ENCODE data around the gene POLD4.

DNA sequence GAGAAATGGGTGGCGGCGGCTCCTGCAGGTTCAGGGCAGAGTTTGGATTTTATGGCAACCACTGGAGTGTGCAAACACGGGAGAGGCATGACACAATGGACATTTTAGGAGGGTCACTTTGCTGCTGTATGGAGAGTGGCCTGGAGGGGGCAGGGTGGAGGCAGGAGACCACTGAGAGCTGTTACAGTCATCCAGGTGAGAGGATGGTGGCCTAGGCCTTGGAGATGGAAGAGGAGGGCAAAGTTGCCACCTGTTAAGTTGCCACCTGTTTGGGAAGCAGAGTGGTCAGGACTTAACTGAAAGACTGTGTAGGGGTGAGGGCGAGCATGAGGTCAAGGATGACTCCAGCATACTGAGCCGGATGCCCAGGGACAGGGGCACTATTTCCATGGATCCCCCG, 36.1 kb upstream of the POLD4 start:
- TF ChIP-seq, protein P1, sequence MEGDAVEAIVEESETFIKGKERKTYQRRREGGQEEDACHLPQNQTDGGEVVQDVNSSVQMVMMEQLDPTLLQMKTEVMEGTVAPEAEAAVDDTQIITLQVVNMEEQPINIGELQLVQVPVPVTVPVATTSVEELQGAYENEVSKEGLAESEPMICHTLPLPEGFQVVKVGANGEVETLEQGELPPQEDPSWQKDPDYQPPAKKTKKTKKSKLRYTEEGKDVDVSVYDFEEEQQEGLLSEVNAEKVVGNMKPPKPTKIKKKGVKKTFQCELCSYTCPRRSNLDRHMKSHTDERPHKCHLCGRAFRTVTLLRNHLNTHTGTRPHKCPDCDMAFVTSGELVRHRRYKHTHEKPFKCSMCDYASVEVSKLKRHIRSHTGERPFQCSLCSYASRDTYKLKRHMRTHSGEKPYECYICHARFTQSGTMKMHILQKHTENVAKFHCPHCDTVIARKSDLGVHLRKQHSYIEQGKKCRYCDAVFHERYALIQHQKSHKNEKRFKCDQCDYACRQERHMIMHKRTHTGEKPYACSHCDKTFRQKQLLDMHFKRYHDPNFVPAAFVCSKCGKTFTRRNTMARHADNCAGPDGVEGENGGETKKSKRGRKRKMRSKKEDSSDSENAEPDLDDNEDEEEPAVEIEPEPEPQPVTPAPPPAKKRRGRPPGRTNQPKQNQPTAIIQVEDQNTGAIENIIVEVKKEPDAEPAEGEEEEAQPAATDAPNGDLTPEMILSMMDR (IDR thresholded peaks at IDR 0.05; ENCODE audit: low read depth, low read length, missing input control) = peak; percentile 42
- TF ChIP-seq FOXA1 (IDR thresholded peaks at IDR 0.05) (no peak), EGR1 (IDR thresholded peaks at IDR 0.05; ENCODE audit: low read depth in 2 of 2) (no peak), YY1 (IDR thresholded peaks at IDR 0.05) (no peak), HNF4G (IDR thresholded peaks at IDR 0.05) (no peak), RXRA (IDR thresholded peaks at IDR 0.05) (no peak), FOXA2 (IDR thresholded peaks at IDR 0.05) (no peak), RAD21 (IDR thresholded peaks at IDR 0.05) (peak; percentile 63 to 71)
- TF ChIP-seq, protein P2, sequence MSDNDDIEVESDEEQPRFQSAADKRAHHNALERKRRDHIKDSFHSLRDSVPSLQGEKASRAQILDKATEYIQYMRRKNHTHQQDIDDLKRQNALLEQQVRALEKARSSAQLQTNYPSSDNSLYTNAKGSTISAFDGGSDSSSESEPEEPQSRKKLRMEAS (IDR thresholded peaks at IDR 0.05) = no peak
- TF ChIP-seq, protein P3, sequence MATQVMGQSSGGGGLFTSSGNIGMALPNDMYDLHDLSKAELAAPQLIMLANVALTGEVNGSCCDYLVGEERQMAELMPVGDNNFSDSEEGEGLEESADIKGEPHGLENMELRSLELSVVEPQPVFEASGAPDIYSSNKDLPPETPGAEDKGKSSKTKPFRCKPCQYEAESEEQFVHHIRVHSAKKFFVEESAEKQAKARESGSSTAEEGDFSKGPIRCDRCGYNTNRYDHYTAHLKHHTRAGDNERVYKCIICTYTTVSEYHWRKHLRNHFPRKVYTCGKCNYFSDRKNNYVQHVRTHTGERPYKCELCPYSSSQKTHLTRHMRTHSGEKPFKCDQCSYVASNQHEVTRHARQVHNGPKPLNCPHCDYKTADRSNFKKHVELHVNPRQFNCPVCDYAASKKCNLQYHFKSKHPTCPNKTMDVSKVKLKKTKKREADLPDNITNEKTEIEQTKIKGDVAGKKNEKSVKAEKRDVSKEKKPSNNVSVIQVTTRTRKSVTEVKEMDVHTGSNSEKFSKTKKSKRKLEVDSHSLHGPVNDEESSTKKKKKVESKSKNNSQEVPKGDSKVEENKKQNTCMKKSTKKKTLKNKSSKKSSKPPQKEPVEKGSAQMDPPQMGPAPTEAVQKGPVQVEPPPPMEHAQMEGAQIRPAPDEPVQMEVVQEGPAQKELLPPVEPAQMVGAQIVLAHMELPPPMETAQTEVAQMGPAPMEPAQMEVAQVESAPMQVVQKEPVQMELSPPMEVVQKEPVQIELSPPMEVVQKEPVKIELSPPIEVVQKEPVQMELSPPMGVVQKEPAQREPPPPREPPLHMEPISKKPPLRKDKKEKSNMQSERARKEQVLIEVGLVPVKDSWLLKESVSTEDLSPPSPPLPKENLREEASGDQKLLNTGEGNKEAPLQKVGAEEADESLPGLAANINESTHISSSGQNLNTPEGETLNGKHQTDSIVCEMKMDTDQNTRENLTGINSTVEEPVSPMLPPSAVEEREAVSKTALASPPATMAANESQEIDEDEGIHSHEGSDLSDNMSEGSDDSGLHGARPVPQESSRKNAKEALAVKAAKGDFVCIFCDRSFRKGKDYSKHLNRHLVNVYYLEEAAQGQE (IDR thresholded peaks at IDR 0.05) = no peak
- TF ChIP-seq, protein P4, sequence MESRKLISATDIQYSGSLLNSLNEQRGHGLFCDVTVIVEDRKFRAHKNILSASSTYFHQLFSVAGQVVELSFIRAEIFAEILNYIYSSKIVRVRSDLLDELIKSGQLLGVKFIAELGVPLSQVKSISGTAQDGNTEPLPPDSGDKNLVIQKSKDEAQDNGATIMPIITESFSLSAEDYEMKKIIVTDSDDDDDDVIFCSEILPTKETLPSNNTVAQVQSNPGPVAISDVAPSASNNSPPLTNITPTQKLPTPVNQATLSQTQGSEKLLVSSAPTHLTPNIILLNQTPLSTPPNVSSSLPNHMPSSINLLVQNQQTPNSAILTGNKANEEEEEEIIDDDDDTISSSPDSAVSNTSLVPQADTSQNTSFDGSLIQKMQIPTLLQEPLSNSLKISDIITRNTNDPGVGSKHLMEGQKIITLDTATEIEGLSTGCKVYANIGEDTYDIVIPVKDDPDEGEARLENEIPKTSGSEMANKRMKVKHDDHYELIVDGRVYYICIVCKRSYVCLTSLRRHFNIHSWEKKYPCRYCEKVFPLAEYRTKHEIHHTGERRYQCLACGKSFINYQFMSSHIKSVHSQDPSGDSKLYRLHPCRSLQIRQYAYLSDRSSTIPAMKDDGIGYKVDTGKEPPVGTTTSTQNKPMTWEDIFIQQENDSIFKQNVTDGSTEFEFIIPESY (IDR thresholded peaks at IDR 0.05) = no peak
